GM19395 (cell line): ENCODE results near the gene CCNF.

ENCODE experiments used
- ATAC-seq: cut with Tn5 transposase; IDR thresholded peaks from one replicate; pipeline ENCODE4 v1.9.1; 2021; ENCODE audit warnings: mild to moderate bottlenecking, moderate library complexity; ENCODE audit not compliant: unreplicated experiment

Gene CCNF

GRCh38 chr16:2483939-2484897 lies 55.0 kb downstream of the CCNF start:
- no peak for ATAC-seq

- no peak for ATAC-seq
These were observed 55.8 kb downstream of the CCNF start for GRCh38 chr16:2484898-2485508.

GRCh38 chr16:2485811-2486507 lies 56.7 kb downstream of the CCNF start:
- ATAC-seq = no peak

DNA sequence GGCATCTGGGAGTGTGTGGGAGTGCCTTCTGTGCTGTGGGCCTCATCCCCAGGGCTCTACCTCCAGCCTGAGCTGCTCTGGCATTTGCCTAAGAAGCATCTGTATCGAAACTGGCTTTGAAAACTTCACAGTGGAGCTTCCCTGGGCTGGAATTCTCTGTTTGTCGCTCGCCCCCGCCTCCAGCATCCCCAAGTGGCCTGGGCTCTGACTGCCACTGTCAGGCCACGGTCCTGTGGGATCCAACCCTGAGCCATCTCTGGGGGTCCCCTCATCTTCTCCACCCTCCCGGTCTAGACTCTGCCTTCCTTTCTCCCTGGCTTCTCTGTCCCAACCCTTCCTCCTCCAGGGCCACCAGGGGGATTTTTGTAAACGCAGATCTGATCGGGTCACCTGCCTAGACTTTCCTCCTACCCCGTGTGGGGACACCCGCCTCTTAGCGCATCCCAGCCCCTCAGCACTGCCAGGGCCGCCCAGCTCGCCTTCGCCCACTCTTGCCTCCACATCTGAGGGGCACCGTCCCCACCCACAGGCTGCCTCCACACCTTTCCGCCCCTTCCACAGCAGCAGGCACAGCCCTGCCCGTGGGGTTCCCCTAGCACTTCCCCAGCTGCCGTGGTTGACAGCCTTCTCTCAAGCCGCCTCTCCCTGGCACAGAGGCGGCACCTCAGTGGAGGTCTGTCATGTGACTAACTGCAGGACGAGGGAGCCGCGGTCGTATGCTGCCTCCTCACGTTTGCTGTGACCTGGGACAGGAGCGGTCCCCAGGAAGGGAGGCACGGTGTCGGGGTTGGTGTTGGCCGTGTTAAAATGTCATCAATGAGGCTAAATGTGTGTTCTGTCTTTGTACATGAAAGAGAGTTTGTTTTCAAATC lies 57.6 kb downstream of the CCNF start:
- no peak for ATAC-seq

GRCh38 chr16:2487517-2487842 lies 58.2 kb downstream of the CCNF start:
- no peak for ATAC-seq

DNA sequence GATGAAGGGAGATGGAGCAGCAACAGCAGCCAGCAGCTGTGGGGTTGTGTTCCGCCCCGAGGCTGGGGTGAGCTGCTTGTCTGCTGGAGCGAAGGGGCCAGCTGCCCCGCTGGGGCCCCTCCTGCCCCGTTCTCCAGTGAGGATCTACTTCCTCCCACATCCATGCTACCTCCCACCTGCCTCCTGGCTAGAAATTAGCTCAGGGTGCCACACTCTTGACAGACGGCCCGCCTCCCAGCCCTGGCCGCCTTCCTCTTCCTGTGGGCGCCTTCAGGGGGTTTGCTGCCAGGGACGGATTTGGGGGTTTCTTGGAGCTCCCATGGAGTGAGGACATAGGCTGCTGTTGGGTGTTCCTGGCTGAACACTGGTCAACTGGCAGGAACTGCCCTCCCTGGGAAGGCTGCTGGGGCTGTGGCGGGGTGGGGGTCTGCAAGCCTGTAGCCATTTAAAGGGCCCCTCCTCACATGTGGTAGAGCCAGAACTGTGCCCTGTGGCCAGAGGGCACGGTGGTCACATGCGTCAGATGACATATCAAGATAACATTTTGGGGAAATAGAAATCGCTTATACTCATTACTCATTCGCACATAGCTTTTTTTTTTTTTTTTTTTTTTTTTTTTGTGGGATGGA lies 58.8 kb downstream of the CCNF start:
- ATAC-seq = no peak

DNA sequence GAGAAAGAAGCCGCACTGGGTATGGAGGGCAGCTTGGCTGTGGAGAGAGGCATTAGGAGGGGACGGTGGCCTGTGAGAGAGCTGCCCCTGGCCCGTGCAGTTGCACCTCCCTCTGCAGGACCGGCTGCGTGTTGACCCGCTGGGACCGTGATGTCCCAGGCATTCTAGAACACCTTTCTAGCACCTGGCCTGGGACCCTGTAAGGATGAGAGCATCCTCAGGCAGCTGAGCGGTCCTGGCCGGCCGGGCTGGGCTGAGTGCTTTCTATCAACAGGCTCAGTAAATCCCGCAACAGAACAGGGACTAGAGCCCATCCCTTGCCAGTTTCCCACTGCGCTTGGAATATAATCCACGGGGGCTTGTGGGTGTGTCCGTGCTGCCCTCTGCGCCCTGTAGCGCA lies 60.3 kb downstream of the CCNF start:
- ATAC-seq = no peak

DNA sequence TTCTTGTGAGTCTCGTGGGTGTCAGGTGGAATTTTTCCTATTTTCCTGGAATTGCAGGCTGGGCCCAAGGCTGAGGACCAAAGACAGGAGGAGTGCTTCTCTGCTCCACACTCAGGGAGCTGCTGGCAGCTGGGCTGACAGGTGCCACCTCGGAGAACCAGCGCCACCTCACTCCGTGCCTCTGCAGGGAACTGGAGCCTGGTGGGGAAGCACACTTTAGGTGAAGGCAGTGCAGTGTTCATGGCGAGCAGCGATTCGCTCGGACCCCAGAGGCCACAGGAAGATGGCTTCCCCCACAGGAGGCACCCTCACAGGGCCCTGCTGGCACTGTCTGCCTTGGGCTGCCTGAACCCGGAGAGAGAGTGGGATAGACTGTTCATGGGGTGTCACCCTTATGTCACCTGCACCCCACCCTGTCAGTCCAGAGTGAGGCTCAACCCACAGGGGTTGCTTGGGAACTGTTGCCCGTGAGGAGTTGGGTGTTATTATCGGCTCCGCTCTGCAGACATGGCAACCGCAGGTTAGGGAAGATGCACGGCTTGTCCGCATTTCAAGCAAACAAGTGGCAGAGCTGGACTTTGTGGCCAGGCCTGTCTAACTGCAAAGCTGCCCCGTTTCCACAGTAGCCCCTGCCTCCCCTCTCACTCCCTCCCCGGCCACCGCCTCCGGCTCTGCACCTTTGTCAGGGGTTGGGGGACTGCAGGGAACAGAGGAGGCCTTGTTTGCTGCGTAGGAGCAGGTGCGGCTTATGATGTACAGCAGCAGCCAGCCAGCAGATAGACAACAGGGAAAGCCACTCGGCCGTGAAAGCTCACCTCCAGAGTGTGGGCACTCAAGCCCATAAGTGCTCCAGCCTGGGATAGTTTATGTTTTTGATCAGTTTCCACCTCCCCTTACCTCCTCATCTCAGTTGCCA lies 61.2 kb downstream of the CCNF start:
- ATAC-seq = no peak

- ATAC-seq = no peak
These were observed 63.0 kb downstream of the CCNF start for GRCh38 chr16:2492292-2492691.

DNA sequence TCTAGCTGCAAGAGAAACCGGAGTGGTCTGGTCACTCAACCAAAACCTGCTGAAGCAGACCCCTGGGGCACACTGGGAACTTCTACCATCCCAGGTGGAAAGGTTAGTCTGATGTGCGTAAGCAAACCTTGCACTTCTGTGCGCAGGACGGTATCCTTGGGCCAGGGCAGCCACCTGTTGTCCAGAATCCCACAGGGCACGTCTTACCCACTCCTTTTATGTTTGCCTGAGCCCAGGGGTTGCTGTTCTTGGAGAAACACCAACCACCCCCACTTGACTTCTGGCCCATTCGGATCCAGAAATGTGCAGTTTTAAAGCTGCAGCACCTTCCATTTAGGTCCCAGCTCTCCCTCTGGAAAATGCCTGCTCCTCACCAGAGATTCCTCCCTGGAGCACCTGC lies 64.4 kb downstream of the CCNF start:
- no peak for ATAC-seq

DNA sequence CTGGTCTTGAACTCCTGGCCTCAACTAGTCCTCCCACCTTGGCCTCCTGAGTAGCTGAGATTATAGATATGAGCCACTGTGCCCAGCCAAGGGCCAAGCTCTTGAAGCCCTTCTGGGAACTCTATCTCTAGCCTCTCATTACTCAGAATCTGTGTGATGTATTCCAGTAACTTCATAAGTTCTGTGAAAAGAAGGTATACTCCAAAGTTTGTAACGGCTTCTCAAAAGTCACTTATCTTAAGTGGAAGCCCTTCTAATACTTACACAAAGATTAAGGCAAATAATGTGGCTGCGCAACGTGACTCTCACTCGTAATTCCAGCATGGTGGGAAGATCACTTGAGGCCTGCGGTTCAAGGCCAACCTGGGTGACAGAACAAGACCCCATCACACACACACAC lies 65.4 kb downstream of the CCNF start:
- no peak for ATAC-seq

DNA sequence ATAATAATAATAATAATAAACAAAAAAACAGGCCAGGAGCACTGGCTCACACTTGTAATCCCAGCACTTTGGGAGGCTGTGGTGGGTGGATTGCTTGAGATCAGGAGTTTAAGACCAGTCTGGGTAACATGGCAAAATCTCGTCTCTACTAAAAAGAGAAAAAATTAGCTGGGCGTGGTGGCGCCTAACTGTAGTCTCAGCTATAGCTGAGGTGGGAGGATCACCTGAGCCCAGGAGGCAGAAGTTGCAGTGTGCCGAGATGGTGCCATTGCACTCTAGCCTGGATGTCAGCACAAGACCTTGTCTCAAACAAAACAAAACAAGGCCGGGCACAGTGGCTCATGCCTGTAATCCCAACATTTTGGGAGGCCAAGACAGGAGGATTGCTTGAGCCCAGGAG lies 65.8 kb downstream of the CCNF start:
- no peak for ATAC-seq

- no peak for ATAC-seq
These were observed 67.2 kb downstream of the CCNF start for GRCh38 chr16:2496223-2497115.

DNA sequence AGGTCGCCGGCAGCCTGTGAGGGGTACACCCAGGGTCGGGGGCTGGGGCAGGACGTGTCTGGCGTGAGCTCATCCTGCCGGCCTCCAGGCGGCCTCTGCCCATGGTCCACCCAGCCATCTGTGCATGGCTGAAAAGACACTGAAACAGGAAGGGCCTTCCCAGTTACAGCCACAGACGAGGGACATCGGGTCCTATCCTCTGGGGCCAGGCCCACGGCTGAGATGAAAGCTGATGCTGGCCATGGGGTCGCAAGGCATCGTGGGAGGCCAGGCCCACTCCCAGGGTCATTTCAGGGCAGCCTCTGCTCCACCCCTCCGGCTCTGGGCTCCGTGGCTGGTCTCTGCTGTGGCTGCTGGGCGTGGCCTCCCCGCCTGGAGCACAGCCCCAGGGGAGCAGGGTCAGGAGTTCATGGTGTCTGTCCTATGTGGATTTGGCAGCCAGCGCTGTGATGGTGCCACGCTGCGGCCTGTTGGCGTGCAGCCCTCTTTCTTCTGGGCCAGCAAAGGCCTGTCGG lies 67.9 kb downstream of the CCNF start:
- ATAC-seq = no peak

- ATAC-seq = no peak
These were observed 68.6 kb downstream of the CCNF start for GRCh38 chr16:2497695-2498484.

DNA sequence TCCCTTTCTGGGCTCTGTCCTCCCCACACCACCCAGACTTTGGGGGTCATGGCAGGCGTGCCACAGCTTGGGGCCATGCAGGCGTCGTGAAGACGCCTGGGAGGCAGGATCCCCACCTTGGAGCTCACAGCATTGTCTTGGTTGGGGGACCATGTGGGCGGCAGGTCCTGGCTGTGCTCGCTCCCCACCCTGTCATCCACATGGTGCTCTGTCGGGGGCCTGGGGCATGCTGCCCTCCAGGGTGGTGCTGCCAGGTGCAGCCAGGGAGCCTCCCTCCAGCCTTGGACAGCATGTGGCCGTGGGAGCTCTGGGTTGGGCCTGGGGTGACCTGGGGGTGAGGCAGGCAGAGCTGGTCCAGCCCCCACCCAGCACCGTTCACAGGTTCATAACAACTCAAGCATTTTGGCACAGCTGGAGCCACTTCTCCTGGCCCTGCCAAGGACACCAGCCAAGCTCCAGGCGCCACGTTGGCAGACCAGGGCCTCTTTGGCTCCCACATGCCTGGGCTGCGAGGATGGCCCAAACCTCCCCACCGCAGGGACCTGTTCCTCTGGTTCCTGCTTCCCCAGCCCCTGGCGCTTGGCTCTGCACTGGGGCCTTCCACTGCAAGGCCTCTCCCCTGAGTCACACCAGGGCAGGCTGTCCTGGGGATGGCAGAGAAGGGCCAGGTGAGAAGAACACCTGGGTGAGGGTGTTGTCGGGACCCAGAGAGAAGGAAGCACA lies 69.4 kb downstream of the CCNF start:
- no peak for ATAC-seq

GRCh38 chr16:2499454-2499853 lies 70.2 kb downstream of the CCNF start:
- no peak for ATAC-seq
